Hematopoietic multipotent progenitor cell treated with erythropoietin and hydrocortisone succinate and interleukin-3 and kit ligand, for 4 days (in vitro differentiated cells): ENCODE results near the gene KCNE3.
"Not testable (repeated sequence)": the region's sequence is repeated elsewhere in the genome, so short reads cannot be mapped to it uniquely, and the experiment has no call there.

Experiments used
- DNase-seq: peaks from one replicate; pipeline ENCODE4 v3.0.0-alpha.2; 2015

KCNE3 gene

DNA sequence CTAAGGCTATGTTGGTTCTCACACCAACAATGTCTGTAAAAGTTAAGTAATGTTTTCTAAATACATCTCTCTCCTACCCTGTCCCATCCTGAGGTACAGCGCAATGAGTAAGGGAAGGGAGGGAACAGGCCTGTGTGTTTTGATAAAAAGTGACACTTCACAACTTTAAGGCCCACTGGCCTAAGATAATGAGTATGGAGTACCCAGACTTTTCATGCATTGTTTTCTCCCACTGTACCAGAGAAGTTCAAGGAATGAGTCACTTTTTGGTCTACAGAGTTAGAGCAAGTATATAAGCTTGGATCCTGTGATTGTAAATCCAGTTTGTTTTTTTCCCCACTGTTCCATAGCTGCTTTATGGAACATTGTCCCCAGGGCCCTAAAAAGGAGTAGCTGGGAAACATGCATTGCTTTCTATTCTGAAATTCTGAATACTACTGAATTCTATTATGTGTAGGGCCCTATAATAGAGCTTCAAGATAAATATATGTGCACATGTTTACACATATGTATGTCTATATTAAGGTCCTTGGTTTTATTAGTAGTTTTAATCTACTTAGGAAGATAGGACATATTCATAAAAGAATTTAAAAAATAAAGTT lies 29.8 kb downstream of the KCNE3 start:
- DNase-seq, result peak; percentile 80

DNA sequence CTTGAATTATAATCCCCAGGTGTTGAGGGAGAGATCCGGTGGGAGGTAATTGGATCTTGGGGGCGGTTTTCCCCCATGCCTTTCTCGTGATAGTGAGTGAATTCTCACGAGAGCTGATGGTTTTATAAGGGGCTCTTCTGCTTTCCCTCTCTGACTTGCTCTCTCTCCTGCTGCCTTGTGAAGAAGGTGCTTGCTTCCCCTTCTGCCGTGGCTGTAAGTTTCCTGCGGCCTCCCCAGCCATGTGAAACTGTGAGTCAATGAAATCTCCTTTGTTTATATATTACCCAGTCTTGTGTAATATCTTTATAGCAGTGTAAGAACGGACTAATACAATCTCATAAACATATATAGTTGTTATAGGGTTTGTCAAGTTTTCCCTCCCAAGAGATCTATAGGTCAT lies 32.8 kb downstream of the KCNE3 start:
- no peak for DNase-seq

DNA sequence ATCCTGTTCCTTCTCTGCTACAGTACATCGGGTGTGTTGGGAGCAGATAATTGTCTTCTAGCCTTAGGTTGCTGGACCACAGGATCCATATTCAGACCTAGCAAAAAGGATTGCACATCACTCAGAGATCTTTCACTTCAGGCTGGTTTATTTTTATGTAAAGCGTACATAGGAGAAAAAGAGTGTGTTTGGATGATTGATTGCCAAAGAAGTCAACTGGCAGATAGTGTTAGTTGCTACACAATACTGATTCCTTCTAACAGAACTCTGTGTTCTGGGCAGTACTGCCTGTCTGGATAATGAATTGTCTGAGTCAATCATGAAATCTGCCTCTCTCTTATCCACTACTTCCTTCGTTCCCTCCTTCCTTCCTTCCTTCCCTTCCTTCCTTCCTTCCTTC lies 38.1 kb downstream of the KCNE3 start:
- DNase-seq, result no peak

DNA sequence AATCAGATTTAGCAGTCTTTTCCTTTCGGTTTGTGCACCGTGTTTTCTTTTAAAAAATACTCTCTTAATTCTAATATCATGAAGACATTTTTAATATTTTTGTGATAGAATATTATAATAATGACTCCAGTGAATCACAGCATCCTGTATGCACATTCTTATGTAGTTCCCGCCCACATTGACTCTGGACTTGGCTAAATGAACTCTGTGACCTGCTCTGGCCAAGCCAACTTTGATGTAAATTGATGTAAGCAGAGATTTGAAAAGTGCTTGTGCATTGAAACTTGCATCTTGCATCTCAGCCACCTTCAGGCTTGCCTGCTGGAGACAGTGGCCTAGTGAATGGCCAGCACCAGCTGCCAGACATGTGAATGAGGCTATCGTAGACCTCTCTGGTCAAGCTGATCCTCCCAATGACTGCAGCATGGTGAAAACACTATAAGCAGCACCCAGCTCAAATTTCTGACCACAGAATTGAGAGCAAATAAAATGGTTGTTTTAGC lies 39.9 kb downstream of the KCNE3 start:
- no peak for DNase-seq

DNA sequence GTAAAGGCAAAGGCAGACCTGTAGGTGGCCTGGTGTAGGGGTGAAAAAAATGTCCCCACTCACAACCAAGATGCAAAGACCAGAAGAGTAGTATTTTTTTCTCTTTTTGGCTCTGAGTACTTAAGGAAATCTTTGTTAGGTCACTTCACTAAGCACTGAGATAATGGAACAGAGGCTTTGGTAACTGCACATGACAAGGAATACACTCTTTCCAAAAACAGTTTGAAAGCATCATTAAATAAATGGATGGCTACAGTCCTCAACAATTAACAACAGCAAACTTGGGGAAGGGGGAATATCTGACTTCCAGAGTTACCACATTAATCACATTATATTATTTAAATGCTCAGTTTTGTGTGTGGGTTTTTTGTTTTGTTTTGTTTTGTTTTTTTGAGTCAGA lies 42.2 kb downstream of the KCNE3 start:
- DNase-seq, result no peak

DNA sequence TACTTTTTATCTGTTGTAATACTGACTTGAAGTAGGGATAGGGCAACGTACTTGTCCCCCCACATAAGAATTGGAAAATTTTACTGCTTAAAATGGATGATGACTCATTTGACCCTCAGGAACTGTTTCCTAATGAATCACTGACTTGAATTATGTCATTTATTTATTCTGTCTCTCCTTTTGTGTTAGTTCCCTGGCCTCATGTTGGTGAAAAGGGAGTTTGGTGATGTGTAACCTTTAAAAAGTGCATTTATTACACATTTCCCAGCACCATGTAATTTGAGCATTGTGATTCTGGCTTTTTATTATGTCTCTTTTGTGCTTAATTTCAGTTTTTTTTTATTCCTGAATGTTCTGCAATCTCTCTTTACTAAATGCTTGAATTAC lies 48.8 kb downstream of the KCNE3 start:
- DNase-seq, result no peak

DNA sequence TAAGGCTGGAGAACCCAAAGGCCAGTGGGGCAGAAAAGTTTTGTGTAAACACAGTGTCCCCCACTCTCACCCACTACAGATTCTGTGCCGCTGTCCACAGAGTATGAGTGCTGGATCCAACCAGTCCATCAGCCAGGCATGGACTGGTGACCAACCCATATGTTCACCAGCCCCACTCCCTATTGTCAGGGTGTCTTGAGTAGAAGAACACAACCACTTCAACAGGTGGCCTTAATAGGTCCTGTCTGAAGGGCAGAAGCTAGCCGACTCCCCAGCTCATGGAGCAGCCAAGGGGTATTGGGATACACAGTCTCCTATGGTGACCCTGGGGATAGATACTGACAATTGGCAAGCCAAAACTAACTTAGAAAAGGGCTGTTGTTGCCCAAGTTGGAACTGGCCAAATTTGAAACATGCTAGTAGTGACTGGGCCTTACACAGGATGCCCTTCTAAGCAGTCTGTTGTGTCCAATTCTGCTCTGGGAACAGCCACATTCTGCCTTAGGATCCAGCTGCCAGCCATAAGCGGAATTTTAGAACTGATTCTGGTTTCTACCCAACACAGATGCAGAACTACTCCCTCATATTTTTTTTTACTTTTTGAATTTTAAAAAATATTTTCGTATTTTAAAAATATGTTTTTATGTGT lies 49.4 kb downstream of the KCNE3 start:
- peak; percentile 23 for DNase-seq

DNA sequence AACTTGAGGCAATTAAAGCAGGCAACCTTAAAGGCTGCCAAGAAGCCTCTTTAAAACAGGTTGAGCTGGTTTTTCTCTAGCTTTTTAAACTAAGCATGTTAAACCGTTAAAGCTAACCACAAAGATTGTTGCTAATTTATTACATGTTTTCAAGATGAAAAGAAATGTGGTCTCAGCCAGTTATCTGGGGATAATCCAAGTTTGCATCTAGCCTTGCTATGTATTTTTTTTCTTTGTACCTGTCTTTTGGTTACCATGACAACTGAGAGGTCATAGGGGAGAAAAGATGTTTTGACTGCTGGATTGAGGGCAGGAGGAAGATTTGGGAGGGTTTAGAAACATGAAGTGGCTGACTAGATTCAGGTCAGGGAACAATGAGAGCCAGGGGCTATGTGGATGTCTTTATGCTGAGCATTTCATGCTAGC lies 50.0 kb downstream of the KCNE3 start:
- peak; percentile 17 for DNase-seq

DNA sequence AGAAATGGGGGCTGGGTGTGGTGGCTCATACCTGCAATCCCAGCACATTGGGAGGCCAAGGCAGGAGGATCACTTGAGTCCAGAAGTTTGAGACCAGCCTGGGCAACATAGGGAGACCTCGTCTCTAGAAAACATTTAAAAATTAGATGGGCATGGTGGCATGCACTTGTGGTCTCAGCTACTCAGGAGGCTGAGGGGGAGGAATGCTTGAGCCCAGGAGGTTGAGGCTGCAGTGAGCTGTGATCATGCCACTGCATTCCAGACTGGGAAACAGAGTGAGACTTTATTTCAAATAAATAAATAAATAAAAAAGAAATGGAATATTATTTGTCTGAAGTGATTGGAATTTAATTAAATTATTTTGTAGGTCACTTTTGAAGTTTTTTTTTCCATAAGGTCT lies 50.4 kb downstream of the KCNE3 start:
- DNase-seq, result not testable (repeated sequence)

DNA sequence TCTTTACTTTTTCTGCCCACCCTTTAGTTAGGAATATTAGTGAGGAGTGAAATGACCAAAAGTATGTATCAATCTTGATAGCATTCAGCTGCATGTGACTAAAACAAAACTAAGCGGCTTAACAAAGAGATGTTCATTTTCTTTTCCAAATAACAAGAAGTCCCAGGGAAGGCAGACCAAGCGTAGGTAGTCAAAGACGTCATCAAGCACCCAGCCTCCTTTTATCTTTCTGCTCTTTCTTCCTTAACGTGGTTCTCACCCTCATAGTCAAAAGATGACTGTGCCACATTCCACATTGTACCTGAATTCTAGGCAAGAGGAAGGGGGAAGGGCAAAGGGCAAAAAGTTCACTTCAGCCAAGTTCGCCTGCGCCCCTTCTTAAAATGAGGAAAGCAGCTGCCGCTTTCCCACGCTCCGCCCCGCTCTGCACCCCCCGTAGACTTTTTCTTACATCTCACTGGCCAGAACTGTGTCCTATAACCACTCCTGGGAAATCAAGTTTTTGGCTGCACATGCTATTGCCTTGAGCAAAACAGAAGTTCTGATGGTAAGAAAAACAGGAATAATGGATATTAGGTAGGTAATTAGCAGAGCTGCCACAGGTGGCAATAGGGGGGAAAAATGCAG lies 54.5 kb downstream of the KCNE3 start:
- DNase-seq, result no peak

DNA sequence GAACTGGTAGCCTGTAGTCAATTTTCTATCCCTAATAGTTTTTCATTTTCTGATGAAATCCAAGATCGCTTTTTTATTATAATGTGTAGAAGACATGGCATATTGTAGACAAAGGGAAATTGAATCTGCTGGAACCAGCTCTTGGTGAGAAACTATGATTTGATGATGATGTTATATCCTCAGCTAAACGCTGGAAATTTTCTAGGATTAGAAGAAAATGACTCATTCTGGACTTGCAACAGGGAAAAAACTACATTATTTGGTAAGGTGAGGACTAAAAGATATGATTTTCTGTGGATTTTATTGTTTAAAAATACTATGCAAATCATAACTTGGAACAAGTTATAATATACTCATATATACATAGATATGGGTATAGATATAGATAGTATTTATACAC lies 55.0 kb downstream of the KCNE3 start:
- no peak for DNase-seq

DNA sequence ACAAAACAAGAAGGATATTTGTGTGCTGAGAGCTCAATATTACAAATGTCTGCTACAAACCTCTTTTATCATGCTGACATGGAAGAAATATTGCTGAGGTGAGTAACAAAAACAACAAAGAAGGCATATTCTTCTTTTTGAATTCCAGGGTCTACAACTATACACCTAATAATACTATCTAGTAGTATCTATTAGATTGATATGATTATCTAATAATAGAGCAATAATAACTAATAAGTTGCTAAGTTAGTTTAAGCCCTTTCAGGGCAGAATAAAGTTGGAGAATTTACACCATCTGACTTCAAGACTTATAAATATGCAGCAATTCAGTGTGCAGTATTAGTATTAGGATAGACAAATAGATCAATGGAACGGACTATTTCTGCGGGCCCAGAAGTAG lies 57.7 kb downstream of the KCNE3 start:
- DNase-seq, result no peak
